Measurements from ENCODE around the gene ACAD10. TPM values are rescaled to one million over a fixed set of nuclear protein-coding genes. Genes with fewer than 3 reads are reported as not detected.

Gene ACAD10
- total and polyA plus RNA-seq, 4 donors, result 10.7 to 34.8 (median 21.2) TPM

- Histone ChIP-seq H3K4me1 (ENCODE audit: control insufficient read depth in 4 of 4, insufficient read depth in 4 of 4, low read length in 3 of 4) (peaks cover 2 to 27% (median 23%) of the 10 kb centered on the region in 4 donors), H3K9me3 (ENCODE audit: control insufficient read depth in 4 of 4, low read length in 3 of 4) (no peaks in the 10 kb centered on the region), H3K9ac (ENCODE audit: low read depth in 1 of 2, low read length in 2 of 2) (peak overlapping the region; percentile 80 to 93), H3K27ac (ENCODE audit: low read depth in 1 of 2, low read length in 2 of 2) (peak overlapping the region in 1 of 2 donors; percentile 74), H3K27me3 (ENCODE audit: control insufficient read depth in 4 of 4, insufficient read depth in 4 of 4, low read length in 3 of 4) (no peaks in the 10 kb centered on the region), H3K36me3 (ENCODE audit: control insufficient read depth in 4 of 4, insufficient read depth in 3 of 4, low read depth in 1 of 4, low read length in 3 of 4) (peaks cover 3 to 12% (median 8%) of the 10 kb centered on the region in 4 donors), H3K4me3 (ENCODE audit: low read depth in 1 of 3, low read length in 3 of 3) (peak overlapping the region; percentile 81 to 98 (median 92))
- DNase-seq (ENCODE audit: low spot score), result no peak
- 13% methylated on average over 15 of the region's 15 CpGs for WGBS
- TF ChIP-seq HNF4A (conservative IDR thresholded peaks at IDR 0.05) (no peak), RAD21 (IDR thresholded peaks at IDR 0.05) (no peak), RXRA (IDR thresholded peaks at IDR 0.05) (no peak), HNF4G (IDR thresholded peaks at IDR 0.05) (no peak), ATF3 (IDR thresholded peaks at IDR 0.05) (no peak), MAX (IDR thresholded peaks at IDR 0.05) (no peak), FOXA1 (IDR thresholded peaks at IDR 0.05) (no peak), EGR1 (IDR thresholded peaks at IDR 0.05; ENCODE audit: low read depth in 2 of 2) (no peak), SP1 (IDR thresholded peaks at IDR 0.05) (no peak), ZBTB33 (IDR thresholded peaks at IDR 0.05) (no peak), NR2F2 (IDR thresholded peaks at IDR 0.05) (no peak), REST (IDR thresholded peaks at IDR 0.05) (no peak), CTCF (IDR thresholded peaks at IDR 0.05; ENCODE audit: low read depth, low read length, missing input control) (no peak), TAF1 (conservative IDR thresholded peaks at IDR 0.05) (no peak)
Measured at GRCh38 chr12:111686574-111687105, 787 bp downstream of the ACAD10 start.

- Histone ChIP-seq H3K9me3 (ENCODE audit: control insufficient read depth in 4 of 4, low read length in 3 of 4) (no peaks in the 10 kb centered on the region), H3K36me3 (ENCODE audit: control insufficient read depth in 4 of 4, insufficient read depth in 3 of 4, low read depth in 1 of 4, low read length in 3 of 4) (peaks cover 0 to 8% (median 5%) of the 10 kb centered on the region in 4 donors), H3K4me1 (ENCODE audit: control insufficient read depth in 4 of 4, insufficient read depth in 4 of 4, low read length in 3 of 4) (peaks cover 2 to 27% (median 23%) of the 10 kb centered on the region in 4 donors), H3K27me3 (ENCODE audit: control insufficient read depth in 4 of 4, insufficient read depth in 4 of 4, low read length in 3 of 4) (no peaks in the 10 kb centered on the region), H3K4me3 (ENCODE audit: low read depth in 1 of 3, low read length in 3 of 3) (no peak overlapping the region), H3K9ac (ENCODE audit: low read depth in 1 of 2, low read length in 2 of 2) (no peak overlapping the region), H3K27ac (ENCODE audit: low read depth in 1 of 2, low read length in 2 of 2) (no peak overlapping the region)
- no peak for DNase-seq (ENCODE audit: low spot score)
- WGBS, result 27% methylated on average over 2 of the region's 2 CpGs
- no peak for TF ChIP-seq ATF3 (IDR thresholded peaks at IDR 0.05)
- no peak for TF ChIP-seq JUND (IDR thresholded peaks at IDR 0.05)
- TF ChIP-seq RAD21 (IDR thresholded peaks at IDR 0.05), result peak; percentile 69 to 75
- peak; percentile 16 for TF ChIP-seq CTCF (IDR thresholded peaks at IDR 0.05; ENCODE audit: low read depth, low read length, missing input control)
- no peak for TF ChIP-seq NR2F2 (IDR thresholded peaks at IDR 0.05)
- TF ChIP-seq REST (IDR thresholded peaks at IDR 0.05), result no peak
- no peak for TF ChIP-seq EGR1 (IDR thresholded peaks at IDR 0.05; ENCODE audit: low read depth in 2 of 2)
Measured at GRCh38 chr12:111687255-111687654, 1.4 kb downstream of the ACAD10 start.

Measured in liver (tissue), 9 donors.